Spleen (tissue), 11 donors: Measurements from ENCODE around the gene NKD1. TPM values are rescaled to one million over a fixed set of nuclear protein-coding genes. Genes with fewer than 3 reads are reported as not detected.

Experiments used
- DNase-seq: peaks from one replicate; pipeline ENCODE4 v3.0.0-alpha.2; 2020
- H3K27ac ChIP-seq, 8 donors: fragments of 200-600 bp; sonication (generic) in 7 of 8; 1 replicate in 4 of 8; 2 replicates in 4 of 8; pipeline versions ENCODE4 v1.5.0 to v1.8.0; 2016 to 2021; ENCODE audit warnings: inconsistent platforms in 4 of 8, mild to moderate bottlenecking in 4 of 8, moderate library complexity in 1 of 8
- H3K27me3 ChIP-seq, 7 donors: fragments of 200-600 bp; sonication (generic) in 6 of 7; replicated peaks in 1 of 7; 1 replicate in 4 of 7; 2 replicates in 3 of 7; pipeline versions ENCODE4 v1.5.0 to v1.8.0; 2016 to 2021; ENCODE audit warnings: inconsistent platforms in 3 of 7, mild to moderate bottlenecking in 1 of 7
- H3K36me3 ChIP-seq, 6 donors: fragments of 200-600 bp; sonication (generic) in 5 of 6; 1 replicate in 4 of 6; 2 replicates in 2 of 6; pipeline versions ENCODE4 v1.5.0 to v1.8.0; 2016 to 2021; ENCODE audit warnings: inconsistent platforms in 2 of 6
- H3K4me1 ChIP-seq, 6 donors: fragments of 200-600 bp; sonication (generic) in 5 of 6; 1 replicate in 3 of 6; 2 replicates in 3 of 6; pipeline versions ENCODE4 v1.5.0 to v1.8.0; 2016 to 2021; ENCODE audit warnings: inconsistent platforms in 3 of 6
- H3K4me3 ChIP-seq, 8 donors: fragments of 200-600 bp; sonication (generic) in 7 of 8; 1 replicate in 4 of 8; 2 replicates in 4 of 8; pipeline versions ENCODE4 v1.5.0 to v1.8.0; 2016 to 2021; ENCODE audit warnings: inconsistent platforms in 4 of 8, mild to moderate bottlenecking in 4 of 8, moderate library complexity in 2 of 8
- H3K9me3 ChIP-seq, 8 donors: fragments of 200-600 bp; sonication (generic) in 7 of 8; 1 replicate in 4 of 8; 2 replicates in 4 of 8; pipeline versions ENCODE4 v1.5.0 to v1.8.0; 2016 to 2021; ENCODE audit warnings: inconsistent platforms in 4 of 8
- POLR2A ChIP-seq, 3 donors: fragments of 450-650 bp; IDR thresholded peaks; one replicate each; pipeline ENCODE4 v1.5.1; 2017; ENCODE audit warnings: antibody characterized with exemption in 3 of 3, mild to moderate bottlenecking in 1 of 3
- POLR2AphosphoS5 ChIP-seq, 3 donors: sonication (generic); formaldehyde crosslinking; IDR thresholded peaks; one replicate each; pipeline ENCODE4 v1.5.1; 2017; ENCODE audit warnings: antibody characterized with exemption in 3 of 3
- WGBS, 5 donors: extraction: QIAGEN DNeasy Blood & Tissue Kit in 3 of 5; methylation state at CpG; one replicate each; pipeline versions ENCODE4 v1.1.5 to v1.1.7; 2013 to 2018; 5-methylcytosine and 5-hydroxymethylcytosine counted together
- intact Hi-C: fragments of 100-400 bp; cut with DNase I; formaldehyde crosslinking; loops from one replicate; pipeline ENCODE4 v1.15.0; 2023; ENCODE audit warnings: low total_unique reads
- polyA plus RNA-seq, 3 donors: library from polyadenylated mRNA; stranded (reverse); fragments of 200-250 nt; gene quantifications; one replicate each; pipeline ENCODE4 v1.2.1, GENCODE V29; 2013
- total RNA-seq, 7 donors: library from RNA; depleted of rRNA in 3 of 7; stranded (reverse); fragments of >200 nt in 3 of 7; fragmentation: NEBNext Ultra II Directional in 4 of 7; extraction: Animal tissue kit (Norgen Biotek cat#: 25700) in 4 of 7; gene quantifications; one replicate each; pipeline versions ENCODE4 v1.1.0 to v1.2.1, GENCODE V29; 2016 to 2021
- TF ChIP-seq, protein P1 (sequence below), 11 experiments: fragments of 200-600 bp in 7 of 11; fragments of 450-650 bp in 4 of 11; sonication (generic) in 4 of 11; IDR thresholded peaks in 8 of 11; conservative IDR thresholded peaks in 3 of 11; 1 replicate in 7 of 11; 2 replicates in 4 of 11; pipeline versions ENCODE4 v1.4.0 to v1.8.0; 2016 to 2021; ENCODE audit warnings: antibody characterized with exemption in 11 of 11, inconsistent platforms in 4 of 11, mild to moderate bottlenecking in 1 of 11
- donor health status: healthy with polysubstance abuse.
- donor health status: DM: no; HTN: no; CAD: no; lungs with moderate emphysema.
- donor health status: DM: no; HTN: no; CAD: no.
- donor health status: Bipolar disorder and iron deficiency.
- donor health status: healthy.
- donor health status: DM: no; HTN: no; CAD: no.
- donor health status: DM: yes; HTN: yes; CAD: no.

The NKD1 gene
- total and polyA plus RNA-seq, 10 donors, result 0.11 to 15.2 (median 3.6) TPM

DNA sequence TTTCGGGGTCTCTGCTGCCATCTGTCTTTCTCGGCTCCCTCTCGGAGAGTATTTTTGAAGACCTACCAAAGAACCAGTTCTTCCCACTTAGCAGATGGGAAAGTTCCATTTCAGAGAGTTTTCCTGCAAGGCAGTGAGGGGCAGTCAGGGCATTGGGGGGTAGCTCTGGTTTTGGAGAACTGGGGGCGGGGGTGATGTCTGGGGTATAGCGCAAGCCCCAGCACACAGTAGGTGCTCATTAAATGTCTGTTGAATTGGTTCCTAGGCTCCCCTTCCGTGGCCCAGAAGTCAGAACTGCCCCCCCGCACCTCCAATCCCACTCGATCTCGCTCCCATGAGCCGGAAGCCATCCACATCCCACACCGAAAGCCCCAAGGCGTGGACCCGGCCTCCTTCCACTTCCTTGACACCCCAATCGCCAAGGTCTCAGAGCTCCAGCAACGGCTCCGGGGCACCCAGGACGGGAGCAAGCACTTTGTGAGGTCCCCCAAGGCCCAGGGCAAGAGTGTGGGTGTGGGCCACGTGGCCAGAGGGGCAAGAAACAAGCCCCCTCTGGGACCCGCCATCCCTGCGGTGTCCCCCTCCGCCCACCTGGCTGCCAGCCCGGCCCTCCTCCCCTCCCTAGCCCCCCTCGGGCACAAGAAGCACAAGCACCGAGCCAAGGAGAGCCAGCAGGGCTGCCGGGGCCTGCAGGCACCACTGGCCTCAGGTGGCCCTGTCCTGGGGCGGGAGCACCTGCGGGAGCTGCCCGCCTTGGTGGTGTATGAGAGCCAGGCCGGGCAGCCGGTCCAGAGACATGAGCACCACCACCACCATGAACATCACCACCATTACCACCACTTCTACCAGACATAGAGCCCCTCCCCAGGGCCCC is 85.0 kb downstream of the NKD1 start:
- TF ChIP-seq POLR2A (IDR thresholded peaks at IDR 0.05), result no peak
- no peak for TF ChIP-seq POLR2AphosphoS5 (IDR thresholded peaks at IDR 0.05)
- TF ChIP-seq, protein P1, sequence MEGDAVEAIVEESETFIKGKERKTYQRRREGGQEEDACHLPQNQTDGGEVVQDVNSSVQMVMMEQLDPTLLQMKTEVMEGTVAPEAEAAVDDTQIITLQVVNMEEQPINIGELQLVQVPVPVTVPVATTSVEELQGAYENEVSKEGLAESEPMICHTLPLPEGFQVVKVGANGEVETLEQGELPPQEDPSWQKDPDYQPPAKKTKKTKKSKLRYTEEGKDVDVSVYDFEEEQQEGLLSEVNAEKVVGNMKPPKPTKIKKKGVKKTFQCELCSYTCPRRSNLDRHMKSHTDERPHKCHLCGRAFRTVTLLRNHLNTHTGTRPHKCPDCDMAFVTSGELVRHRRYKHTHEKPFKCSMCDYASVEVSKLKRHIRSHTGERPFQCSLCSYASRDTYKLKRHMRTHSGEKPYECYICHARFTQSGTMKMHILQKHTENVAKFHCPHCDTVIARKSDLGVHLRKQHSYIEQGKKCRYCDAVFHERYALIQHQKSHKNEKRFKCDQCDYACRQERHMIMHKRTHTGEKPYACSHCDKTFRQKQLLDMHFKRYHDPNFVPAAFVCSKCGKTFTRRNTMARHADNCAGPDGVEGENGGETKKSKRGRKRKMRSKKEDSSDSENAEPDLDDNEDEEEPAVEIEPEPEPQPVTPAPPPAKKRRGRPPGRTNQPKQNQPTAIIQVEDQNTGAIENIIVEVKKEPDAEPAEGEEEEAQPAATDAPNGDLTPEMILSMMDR (IDR thresholded peaks at IDR 0.05 in 8 of 11, conservative IDR thresholded peaks at IDR 0.05 in 3 of 11), result no peak
- no peaks in the 10 kb centered on the region for H3K9me3 ChIP-seq
- WGBS, 5 donors, result 89 to 96% (median 93%) methylated on average over 26 to 30 of the region's 30 CpGs
- no peak for DNase-seq
- no peak overlapping the region for H3K27ac ChIP-seq
- H3K27me3 ChIP-seq, result no peaks in the 10 kb centered on the region
- H3K4me3 ChIP-seq, result no peak overlapping the region
- H3K36me3 ChIP-seq, result peaks cover 0 to 6% (median 0%) of the 10 kb centered on the region in 6 donors
- H3K4me1 ChIP-seq, result no peaks in the 10 kb centered on the region
- intact Hi-C loops, result no loop called here

DNA sequence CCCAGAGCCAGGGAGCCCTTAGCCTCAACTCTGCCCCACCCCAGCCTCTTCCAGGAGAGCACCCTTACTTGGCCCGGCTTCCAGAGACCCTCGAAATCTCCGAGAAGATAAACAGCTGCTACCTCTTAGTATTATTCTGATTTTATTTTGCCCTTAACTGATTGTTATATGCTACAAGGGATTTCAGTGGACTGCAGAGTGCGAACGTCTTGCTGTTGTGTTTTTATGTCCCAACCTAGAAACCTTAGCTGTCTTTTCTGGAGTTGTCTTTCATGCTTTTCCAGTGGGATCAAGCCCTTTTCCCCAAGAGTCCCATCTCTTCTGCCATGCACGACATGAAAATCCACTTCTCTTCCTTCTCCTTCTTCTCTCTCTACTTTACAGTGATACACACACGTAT is 85.9 kb downstream of the NKD1 start:
- Histone ChIP-seq H3K27me3 (no peaks in the 10 kb centered on the region), H3K4me1 (no peaks in the 10 kb centered on the region), H3K4me3 (no peak overlapping the region), H3K9me3 (no peaks in the 10 kb centered on the region), H3K27ac (no peak overlapping the region), H3K36me3 (peaks cover 0 to 6% (median 0%) of the 10 kb centered on the region in 6 donors)
- no peak for DNase-seq
- TF ChIP-seq, protein P1 (IDR thresholded peaks at IDR 0.05 in 8 of 11, conservative IDR thresholded peaks at IDR 0.05 in 3 of 11), result no peak
- TF ChIP-seq POLR2A (IDR thresholded peaks at IDR 0.05) (no peak), POLR2AphosphoS5 (IDR thresholded peaks at IDR 0.05) (no peak)
- WGBS, 5 donors, result 87 to 93% (median 90%) methylated on average over 7 of the region's 7 CpGs
- intact Hi-C loops, result no loop called here

DNA sequence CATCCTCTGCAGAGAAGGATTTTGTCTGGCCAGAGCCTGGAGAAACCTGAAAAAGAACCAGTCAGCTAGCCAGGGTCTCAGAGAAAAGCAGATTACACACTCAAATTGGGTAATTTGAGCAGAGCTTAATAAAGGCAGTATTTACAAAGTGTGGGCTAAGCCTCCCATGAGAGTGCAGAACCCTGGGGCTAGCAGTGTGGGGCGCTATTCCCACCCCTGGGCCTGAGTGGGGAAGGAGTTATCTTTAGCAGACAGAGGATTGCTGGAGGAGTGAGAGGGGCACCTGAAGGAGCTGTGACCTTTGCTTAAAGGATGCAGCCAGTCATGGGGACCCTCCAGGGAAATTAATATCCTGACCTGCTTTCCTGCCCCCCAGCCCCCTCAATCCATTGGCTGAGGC is 86.8 kb downstream of the NKD1 start:
- H3K9me3 ChIP-seq, result no peaks in the 10 kb centered on the region
- peaks cover 0 to 6% (median 0%) of the 10 kb centered on the region in 6 donors for H3K36me3 ChIP-seq
- no peak for TF ChIP-seq POLR2A (IDR thresholded peaks at IDR 0.05)
- TF ChIP-seq POLR2AphosphoS5 (IDR thresholded peaks at IDR 0.05), result no peak
- TF ChIP-seq, protein P1 (IDR thresholded peaks at IDR 0.05 in 8 of 11, conservative IDR thresholded peaks at IDR 0.05 in 3 of 11), result no peak
- H3K4me3 ChIP-seq, result no peak overlapping the region
- DNase-seq, result no peak
- H3K27ac ChIP-seq, result no peak overlapping the region
- intact Hi-C loops, result no loop called here
- WGBS, 5 donors, result 76 to 93% (median 89%) methylated on average over 1 of the region's 1 CpG
- H3K27me3 ChIP-seq, result peaks cover 0 to 2% (median 0%) of the 10 kb centered on the region in 7 donors
- no peaks in the 10 kb centered on the region for H3K4me1 ChIP-seq
